HG03571 (cell line): Measurements from ENCODE around the gene ARRB1.
"Not testable (repeated sequence)": the region's sequence is repeated elsewhere in the genome, so short reads cannot be mapped to it uniquely, and the experiment has no call there.

Experiments
- ATAC-seq: cut with Tn5 transposase; IDR thresholded peaks from one replicate; pipeline ENCODE4 v1.9.1; 2021; ENCODE audit not compliant: unreplicated experiment

The ARRB1 gene

GRCh38 chr11:75325713-75326438 is 25.6 kb downstream of the ARRB1 start:
- no peak for ATAC-seq

- no peak for ATAC-seq
Observed at GRCh38 chr11:75324740-75325139, 26.7 kb downstream of the ARRB1 start.

GRCh38 chr11:75324189-75324588 is 27.3 kb downstream of the ARRB1 start:
- no peak for ATAC-seq

DNA sequence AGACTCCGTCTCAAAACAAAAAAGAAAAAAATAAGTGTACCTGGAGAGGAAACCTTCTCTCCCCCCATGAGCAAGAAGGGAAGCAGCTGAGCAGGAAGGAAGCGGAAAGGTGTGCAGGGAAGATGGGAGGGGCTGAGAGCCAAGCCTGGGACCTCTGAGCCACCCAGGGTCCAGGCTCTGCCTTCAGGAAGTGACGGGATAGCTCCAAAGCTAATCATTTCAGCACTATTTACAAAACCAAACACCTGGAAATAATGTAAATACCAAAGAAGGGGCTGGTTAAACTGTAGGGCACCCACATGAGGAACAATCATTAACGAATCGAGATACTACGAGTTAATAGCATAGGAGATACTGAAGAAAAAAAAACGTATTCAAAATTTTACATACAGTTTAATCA is 27.9 kb downstream of the ARRB1 start:
- ATAC-seq, result no peak

DNA sequence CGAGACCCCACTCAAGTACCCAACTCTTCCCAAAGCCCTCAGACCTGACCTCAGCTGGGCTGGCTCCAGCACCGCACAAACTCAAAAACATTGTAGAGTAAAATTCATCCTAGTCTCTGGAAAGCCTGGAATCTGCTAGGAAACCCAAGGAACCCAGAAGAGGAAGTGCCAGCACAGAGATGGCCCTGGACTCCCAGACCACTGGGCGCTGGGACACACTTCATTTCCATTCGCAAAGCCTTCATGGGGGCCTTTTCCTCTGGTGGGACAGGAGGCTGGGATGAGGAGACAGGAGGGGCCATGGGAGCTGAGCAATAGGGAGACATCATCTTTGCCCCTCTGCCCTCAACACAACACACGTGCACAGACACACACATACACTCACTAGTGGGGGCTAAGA is 30.8 kb downstream of the ARRB1 start:
- ATAC-seq, result no peak

DNA sequence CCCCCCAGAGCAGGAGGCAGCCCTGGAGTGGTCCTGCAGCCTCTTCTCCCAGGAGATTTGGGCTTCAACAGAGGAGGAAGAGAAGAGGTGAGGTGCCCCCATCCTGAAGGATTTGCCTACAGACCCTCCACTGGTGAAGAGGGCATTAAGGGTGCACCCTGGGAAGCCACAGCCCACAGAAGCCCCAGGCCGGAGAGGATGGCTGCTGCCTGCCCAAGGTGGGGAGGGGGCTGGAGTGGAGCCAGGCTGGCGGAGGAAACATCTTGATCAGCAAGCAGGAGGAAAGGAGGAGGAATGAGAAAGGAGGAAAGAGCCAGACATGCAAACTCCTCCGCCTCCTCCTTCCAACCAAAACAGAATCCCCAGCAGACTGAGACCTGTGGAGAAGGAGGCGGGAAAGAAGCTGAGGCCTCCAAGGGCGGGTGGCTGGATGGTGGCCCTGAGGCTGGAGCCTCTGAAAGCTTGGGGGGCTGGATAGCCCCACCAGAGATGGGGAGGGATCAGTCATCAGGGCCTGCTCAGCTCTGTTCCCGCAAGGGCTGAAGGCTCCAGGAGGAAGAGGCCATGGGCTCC is 31.3 kb downstream of the ARRB1 start:
- ATAC-seq, result no peak

- no peak for ATAC-seq
Observed at GRCh38 chr11:75319035-75319877, 32.2 kb downstream of the ARRB1 start.

GRCh38 chr11:75317446-75318122 is 33.9 kb downstream of the ARRB1 start:
- ATAC-seq, result no peak

DNA sequence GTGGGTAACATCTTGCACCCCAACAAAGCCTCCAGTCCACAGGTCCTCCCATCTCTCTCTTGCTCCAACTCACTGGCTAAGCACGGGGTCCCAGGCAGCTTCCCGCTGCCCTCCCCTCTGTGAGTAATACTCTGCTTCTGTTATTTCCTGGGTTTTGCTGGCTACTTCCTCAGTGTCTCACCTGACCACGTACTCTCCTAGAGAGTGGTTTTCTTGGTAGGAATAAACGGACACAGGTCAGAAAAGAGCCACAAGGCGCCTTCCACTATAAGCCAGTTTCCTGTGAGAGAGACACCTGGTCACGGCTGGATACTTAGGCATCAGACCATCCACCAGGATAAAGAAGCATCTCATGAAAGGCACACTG is 36.0 kb downstream of the ARRB1 start:
- no peak for ATAC-seq

DNA sequence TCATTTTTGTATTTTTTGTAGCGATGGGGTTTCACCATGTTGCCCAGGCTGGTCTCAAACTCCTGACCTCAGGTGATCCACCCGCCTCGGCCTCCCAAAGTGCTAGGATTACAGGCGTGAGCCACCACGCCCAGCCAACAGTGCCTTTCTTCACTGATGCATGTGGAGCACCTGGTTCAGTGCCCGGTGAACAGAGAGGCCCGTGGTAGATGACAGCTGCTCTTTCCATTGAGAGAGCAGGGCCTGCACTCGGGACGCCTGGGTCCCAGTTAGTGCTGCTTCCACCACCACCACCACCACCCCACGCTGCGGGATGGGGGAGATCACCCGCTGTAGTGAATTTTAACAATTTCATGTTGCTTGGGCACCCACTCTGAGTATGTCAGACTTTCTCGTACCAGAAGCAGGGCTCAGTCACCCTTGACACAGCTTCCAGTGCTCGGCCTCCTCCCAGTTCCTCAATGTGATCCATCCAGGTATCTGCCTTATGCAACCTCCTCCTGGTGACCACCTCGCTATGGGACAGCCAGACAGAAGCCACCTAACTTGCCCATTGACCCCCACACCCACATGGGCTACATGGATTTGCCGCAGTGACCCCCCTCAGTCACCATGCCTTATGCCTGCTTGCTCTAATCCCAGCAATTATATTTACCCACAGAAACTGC is 36.6 kb downstream of the ARRB1 start:
- ATAC-seq, result no peak

- ATAC-seq, result no peak
Observed at GRCh38 chr11:75313513-75314272, 37.8 kb downstream of the ARRB1 start.

DNA sequence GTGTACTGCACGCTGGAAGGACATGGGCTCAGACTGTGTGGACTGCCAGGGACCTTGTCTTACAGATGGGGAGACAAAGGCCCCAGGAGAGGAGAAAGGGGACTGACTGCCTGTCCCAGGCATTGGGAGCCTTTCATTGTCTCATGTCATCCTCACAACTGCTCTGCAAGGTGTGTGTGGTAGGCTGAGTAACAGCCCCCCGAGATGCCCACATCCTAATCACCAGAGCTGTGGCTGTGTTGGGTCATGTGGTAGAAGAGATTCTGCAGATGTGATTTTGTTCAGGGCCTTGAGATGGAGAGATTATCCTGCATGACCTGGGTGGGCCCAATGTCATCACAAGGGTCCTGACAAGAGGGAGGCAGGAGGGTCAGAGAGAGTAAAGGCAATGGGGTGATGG is 39.1 kb downstream of the ARRB1 start:
- no peak for ATAC-seq

- ATAC-seq, result no peak
Observed at GRCh38 chr11:75311858-75312288, 39.6 kb downstream of the ARRB1 start.

DNA sequence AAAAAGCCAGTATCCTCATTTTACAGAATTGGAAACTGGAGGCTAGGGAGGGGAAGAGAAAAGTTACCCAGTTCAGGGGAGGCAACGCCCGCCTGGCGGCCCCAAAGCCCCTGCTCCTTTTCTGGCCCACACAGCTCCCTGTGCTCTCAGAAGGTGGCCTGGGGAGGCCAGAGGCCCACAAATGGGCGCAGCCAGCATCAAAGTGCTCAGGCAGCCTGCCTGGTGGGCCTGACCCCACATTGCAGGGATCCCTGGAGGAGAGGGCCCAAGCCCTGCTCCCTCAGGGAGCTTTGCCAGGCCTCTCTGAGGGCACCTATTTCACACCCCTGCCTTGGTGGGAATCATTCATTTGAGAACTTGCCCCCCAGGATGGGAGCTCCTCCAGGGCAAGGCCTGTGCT is 42.5 kb downstream of the ARRB1 start:
- no peak for ATAC-seq

DNA sequence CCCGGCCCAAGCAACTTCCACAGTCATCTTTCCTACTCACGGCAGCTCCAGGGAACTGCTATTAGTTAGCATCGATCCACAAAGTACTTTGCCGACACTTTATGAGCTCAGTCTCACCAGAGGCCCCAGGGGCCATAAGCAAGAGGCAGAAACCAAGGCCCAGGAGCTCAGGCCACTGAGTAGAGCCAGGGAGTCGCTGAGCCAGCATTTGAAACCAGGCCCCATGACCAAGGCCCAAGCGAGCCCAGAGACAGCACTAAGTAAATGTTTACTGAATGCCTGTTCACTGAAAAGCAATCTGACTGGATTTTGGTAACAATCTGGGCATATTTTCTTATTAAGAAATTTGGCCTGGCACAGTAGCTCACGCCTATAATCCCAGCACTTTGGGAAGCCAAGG is 43.3 kb downstream of the ARRB1 start:
- no peak for ATAC-seq

DNA sequence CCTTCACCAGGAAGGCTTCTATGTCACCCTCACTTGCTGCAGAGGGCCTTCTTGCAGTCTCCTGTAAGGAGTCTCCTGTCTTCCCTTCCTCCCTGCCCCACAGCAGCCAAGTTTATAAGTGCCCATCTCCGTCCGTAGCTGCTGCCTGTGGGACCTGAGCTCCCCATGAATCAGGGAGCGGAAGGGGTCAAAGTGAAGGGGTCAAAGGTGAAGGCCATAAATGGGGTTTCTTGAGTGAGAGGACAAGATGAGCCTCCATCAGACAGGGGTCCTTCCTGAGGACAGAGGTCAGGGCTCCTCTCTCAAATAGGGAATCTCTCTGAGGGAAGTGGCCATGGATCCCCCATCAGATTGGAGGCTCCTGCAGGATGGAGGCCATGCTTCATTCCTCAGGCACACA is 44.4 kb downstream of the ARRB1 start:
- no peak for ATAC-seq

DNA sequence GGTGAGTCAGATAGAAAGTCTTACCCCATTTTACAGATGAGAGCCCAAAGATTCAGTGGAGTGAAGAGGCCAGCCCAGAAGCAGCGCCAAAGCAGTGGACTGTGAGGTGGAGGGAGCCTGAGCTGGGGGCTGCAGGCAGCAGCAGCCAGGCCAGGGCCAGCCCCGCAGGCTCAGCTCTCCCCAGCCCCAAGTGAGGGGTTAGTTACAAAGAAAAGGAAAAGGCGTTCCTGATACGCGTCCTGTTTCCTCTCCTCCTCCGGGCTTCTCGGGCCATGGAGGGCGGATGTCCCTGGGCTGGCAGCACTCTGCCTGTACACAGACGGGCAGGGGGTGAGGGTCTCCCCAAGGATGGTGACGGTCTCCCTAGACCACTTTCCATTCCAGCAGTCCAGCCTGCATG is 44.9 kb downstream of the ARRB1 start:
- ATAC-seq, result no peak

DNA sequence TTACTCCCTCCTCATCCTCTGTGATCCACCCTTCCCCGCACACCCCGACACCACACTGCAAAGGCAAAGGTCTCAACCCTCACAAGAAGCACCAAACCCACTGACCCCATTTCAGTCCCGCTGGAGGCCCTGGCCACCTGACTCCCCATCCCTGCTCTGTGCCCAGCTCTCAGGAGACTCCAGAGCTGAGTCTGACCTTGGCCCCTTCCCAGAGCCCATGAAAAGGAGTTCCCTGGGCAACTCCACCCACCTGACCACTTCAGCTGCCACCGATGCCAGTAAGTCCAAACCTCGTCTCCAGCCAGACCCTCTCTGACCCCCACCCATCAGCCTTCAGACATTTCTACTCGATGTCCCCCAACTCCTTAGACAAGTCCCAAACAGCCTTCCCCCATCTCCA is 45.5 kb downstream of the ARRB1 start:
- ATAC-seq, result no peak

GRCh38 chr11:75305452-75305851 is 46.0 kb downstream of the ARRB1 start:
- ATAC-seq, result no peak

DNA sequence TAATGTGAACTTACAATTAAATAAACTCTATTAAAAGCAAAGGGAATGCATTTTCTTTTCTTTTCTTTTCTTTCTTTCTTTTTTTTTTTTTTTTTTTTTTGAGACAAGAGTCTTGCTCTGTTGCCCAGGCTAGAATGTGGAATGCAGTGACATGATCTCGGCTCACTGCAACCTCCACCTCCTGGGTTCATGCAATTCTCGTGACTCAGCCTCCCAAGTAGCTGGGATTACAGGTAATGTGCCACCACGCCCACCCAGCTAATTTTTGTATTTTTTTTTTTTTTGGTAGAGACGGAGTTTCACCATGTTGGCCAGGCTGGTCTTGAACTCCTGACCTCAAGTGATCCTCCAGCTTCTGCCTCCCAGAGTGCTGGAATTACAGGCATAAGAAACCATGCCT is 46.5 kb downstream of the ARRB1 start:
- not testable (repeated sequence) for ATAC-seq
